ENCODE results near the gene CEP97. TPM values are rescaled to one million over a fixed set of nuclear protein-coding genes. Genes with fewer than 3 reads are reported as not detected.

CEP97 gene
- total RNA-seq, 1 experiment from 2014 or later = 11.5 TPM

DNA sequence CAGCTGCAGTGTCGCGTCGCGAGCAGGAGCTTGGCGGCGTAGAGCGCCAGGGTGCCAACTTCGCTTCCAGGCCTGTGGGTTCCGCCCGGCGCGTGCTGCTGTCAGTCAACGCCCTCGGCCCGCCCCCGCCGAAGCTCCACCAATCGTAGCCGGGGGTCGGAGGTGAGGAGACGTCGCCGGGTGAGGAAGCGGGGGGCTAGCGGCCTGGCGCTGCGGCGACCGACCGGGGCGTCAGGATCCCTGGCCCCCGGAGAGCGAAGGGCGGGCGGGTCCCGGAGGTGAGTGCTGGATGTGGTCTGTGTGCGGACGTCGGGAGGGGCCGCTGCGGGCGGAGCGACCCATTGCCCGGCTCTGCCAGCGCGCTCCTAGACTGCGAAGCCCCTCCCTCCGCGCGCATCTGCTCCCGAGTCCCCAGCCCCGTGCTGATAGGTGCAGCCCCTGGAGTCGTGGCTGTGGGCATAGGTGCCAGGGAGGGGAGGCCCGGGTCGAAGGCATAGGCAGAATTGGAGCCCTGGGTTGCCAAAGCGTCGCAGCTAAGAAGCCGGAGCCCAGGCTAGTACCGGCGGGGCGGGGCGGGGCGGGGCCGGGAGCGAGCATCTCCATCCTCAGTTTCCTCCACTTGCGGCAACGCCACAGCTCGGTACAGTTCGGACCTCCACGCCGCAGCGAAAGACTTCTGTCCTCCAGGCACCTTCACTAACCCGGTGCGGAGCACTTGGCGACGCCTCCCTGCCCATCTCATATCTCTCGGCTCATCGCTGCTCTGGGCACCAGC is 54.8 kb downstream of the CEP97 start, which contains the start of gene NXPE3:
Gene NXPE3, plus strand, starts transcription at position 165 of the 775 bp plus-strand sequence. CDS start 6,386 bp downstream, outside the sequence.
- Mint-ChIP-seq H3K9me3 (ENCODE audit: unreplicated experiment) (no peaks in the 10 kb centered on the region), H3K4me1 (ENCODE audit: insufficient read depth, unreplicated experiment) (peaks cover 16% of the 10 kb centered on the region), H3K27ac (ENCODE audit: low read depth, unreplicated experiment) (peak within 1 kb of the TSS; percentile 42), H3K4me3 (ENCODE audit: unreplicated experiment) (peak within 1 kb of the TSS; percentile 94), H3K27me3 (ENCODE audit: insufficient read depth, unreplicated experiment) (no peaks in the 10 kb centered on the region), H3K36me3 (ENCODE audit: insufficient read depth, unreplicated experiment) (no peaks in the 10 kb centered on the region)
- peak; percentile 84 for DNase-seq (ENCODE audit: unreplicated experiment)
- ChIA-PET CTCF (interaction anchor here (0.6 to 1.5 kb wide), 9 partner anchors 14 to 765 kb away, joined by 3 to 4 read pairs (median 3); partner anchors contain the start of gene CEP97), POLR2A (interaction anchor here (0.6 to 1.1 kb wide), 5 partner anchors 54 to 1392 kb away, joined by 3 to 4 read pairs (median 3); partner anchors contain the start of gene CEP97)
- TF ChIP-seq, protein P1, sequence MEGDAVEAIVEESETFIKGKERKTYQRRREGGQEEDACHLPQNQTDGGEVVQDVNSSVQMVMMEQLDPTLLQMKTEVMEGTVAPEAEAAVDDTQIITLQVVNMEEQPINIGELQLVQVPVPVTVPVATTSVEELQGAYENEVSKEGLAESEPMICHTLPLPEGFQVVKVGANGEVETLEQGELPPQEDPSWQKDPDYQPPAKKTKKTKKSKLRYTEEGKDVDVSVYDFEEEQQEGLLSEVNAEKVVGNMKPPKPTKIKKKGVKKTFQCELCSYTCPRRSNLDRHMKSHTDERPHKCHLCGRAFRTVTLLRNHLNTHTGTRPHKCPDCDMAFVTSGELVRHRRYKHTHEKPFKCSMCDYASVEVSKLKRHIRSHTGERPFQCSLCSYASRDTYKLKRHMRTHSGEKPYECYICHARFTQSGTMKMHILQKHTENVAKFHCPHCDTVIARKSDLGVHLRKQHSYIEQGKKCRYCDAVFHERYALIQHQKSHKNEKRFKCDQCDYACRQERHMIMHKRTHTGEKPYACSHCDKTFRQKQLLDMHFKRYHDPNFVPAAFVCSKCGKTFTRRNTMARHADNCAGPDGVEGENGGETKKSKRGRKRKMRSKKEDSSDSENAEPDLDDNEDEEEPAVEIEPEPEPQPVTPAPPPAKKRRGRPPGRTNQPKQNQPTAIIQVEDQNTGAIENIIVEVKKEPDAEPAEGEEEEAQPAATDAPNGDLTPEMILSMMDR (IDR thresholded peaks at IDR 0.05; ENCODE audit: unreplicated experiment) = no peak
- BruUV-seq (replicated peaks) = no TSS peak
- intact Hi-C loops (cut with micrococcal nuclease) = no loop called here

DNA sequence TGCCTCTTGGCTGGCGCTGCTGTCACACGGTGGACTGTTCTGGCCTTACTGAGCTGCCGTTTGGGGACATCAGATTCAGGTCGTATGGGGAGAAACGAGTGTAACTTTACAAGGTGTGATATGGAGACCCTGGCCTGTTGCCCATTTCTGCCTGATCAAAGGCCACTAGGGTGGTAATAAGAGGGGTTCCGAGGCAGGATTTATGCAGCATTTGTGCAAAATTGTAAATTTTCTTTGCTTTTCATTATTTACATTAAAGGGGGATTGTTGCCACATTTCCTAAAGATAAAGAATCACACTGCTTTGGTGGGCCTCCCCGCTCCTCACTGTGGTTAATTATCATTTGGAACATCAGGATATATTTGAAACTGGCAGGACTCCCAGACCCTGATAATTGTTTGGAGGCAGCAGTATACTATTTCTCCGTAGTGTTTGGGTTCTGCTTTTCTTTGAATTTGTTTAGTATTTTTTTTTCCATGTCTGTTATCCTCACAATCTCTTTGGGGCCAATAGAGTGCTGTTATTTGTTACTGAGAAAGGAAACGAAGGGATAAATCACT is 55.5 kb downstream of the CEP97 start:
- Mint-ChIP-seq H3K4me1 (ENCODE audit: insufficient read depth, unreplicated experiment) (peaks cover 16% of the 10 kb centered on the region), H3K27me3 (ENCODE audit: insufficient read depth, unreplicated experiment) (no peaks in the 10 kb centered on the region), H3K36me3 (ENCODE audit: insufficient read depth, unreplicated experiment) (no peaks in the 10 kb centered on the region), H3K4me3 (ENCODE audit: unreplicated experiment) (peak overlapping the region; percentile 94), H3K27ac (ENCODE audit: low read depth, unreplicated experiment) (no peak overlapping the region), H3K9me3 (ENCODE audit: unreplicated experiment) (no peaks in the 10 kb centered on the region)
- ChIA-PET CTCF (interaction anchor here (1.0 to 1.5 kb wide), 2 partner anchors 25 to 72 kb away, joined by 3 read pairs; no protein-coding TSS in a partner anchor), POLR2A (interaction anchor here (0.6 to 1.1 kb wide), 2 partner anchors 13 to 1199 kb away, joined by 3 to 4 read pairs; no protein-coding TSS in a partner anchor)
- no peak for DNase-seq (ENCODE audit: unreplicated experiment)
- intact Hi-C loops (cut with micrococcal nuclease) = no loop called here
- TSS peak; percentile 48 for BruUV-seq (replicated peaks)
- TF ChIP-seq, protein P1 (IDR thresholded peaks at IDR 0.05; ENCODE audit: unreplicated experiment) = no peak

DNA sequence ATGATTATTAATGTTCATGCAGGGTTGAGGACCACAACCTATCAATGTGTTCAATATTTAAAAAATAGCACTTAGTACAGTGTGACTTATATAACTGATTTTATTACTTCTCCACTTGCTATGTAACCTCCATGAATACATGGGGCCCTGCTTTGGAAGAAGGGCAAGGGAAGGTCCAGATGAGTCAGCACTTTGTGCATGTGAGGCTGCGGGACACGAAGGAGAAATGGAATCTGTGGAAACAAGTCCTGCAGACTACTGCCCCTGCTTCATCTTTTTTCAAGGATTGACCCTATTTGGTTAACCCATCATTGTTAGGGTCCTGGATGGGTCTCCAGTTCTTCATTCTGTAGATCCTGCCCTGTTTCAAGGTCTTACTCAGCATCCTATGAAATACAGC is 56.2 kb downstream of the CEP97 start:
- intact Hi-C loops (cut with micrococcal nuclease) = no loop called here
- Mint-ChIP-seq H3K4me1 (ENCODE audit: insufficient read depth, unreplicated experiment) (peaks cover 16% of the 10 kb centered on the region), H3K4me3 (ENCODE audit: unreplicated experiment) (peak overlapping the region; percentile 94), H3K27me3 (ENCODE audit: insufficient read depth, unreplicated experiment) (no peaks in the 10 kb centered on the region), H3K27ac (ENCODE audit: low read depth, unreplicated experiment) (no peak overlapping the region), H3K9me3 (ENCODE audit: unreplicated experiment) (no peaks in the 10 kb centered on the region), H3K36me3 (ENCODE audit: insufficient read depth, unreplicated experiment) (peaks cover 4% of the 10 kb centered on the region)
- BruUV-seq (replicated peaks) = no TSS peak
- peak; percentile 67 for DNase-seq (ENCODE audit: unreplicated experiment)
- TF ChIP-seq, protein P1 (IDR thresholded peaks at IDR 0.05; ENCODE audit: unreplicated experiment) = no peak
- ChIA-PET CTCF (interaction anchor here (1.0 to 1.8 kb wide), 3 partner anchors 22 to 72 kb away, joined by 3 to 5 read pairs (median 3); no protein-coding TSS in a partner anchor), POLR2A (interaction anchor here (0.6 kb wide), 1 partner anchor 13 kb away, joined by 3 read pairs; no protein-coding TSS in a partner anchor)

DNA sequence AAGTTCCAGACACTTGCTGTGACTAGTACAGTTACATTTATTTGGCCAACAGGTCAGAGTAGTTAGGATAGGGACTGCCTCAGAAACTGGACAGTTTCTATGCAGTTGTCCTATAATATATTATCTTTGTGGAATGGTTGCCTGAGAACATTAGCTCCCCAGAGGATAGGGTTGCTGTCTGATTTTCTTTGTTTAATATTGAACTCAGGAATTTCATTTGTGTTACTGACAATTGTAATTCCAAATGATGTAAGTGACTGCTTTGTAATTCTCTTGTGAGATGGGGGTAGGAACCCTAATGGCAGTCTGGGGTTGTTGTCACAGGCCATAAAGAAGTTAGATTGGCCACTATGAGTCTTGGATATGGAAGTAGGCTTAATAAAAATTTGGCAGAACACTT is 56.8 kb downstream of the CEP97 start:
- intact Hi-C loops (cut with micrococcal nuclease) = no loop called here
- ChIA-PET CTCF (interaction anchor here (1.0 to 1.8 kb wide), 2 partner anchors 22 to 43 kb away, joined by 3 to 5 read pairs; no protein-coding TSS in a partner anchor), POLR2A (no interaction called here)
- Mint-ChIP-seq H3K4me3 (ENCODE audit: unreplicated experiment) (no peak overlapping the region), H3K4me1 (ENCODE audit: insufficient read depth, unreplicated experiment) (peaks cover 16% of the 10 kb centered on the region), H3K27me3 (ENCODE audit: insufficient read depth, unreplicated experiment) (no peaks in the 10 kb centered on the region), H3K9me3 (ENCODE audit: unreplicated experiment) (no peaks in the 10 kb centered on the region), H3K27ac (ENCODE audit: low read depth, unreplicated experiment) (no peak overlapping the region), H3K36me3 (ENCODE audit: insufficient read depth, unreplicated experiment) (peaks cover 4% of the 10 kb centered on the region)
- TF ChIP-seq, protein P1 (IDR thresholded peaks at IDR 0.05; ENCODE audit: unreplicated experiment) = no peak
- DNase-seq (ENCODE audit: unreplicated experiment) = no peak
- no TSS peak for BruUV-seq (replicated peaks)
